Activated CD8-positive, alpha-beta memory T cell treated with anti-CD3 and anti-CD28 coated beads, Interleukin-2, amount 50 U/mL, for 4 hours (primary cell): ENCODE data around the gene LHFPL2.
A peak's percentile ranks its signal among the peaks of the same experiment; 100 is the strongest.

Experiments used
- DNase-seq: peaks from one replicate; pipeline ENCODE4 v3.0.0-alpha.2; 2020

The LHFPL2 gene

GRCh38 chr5:78515670-78516069 is 132.9 kb downstream of the LHFPL2 start:
- no peak for DNase-seq

GRCh38 chr5:78514427-78515330 is 133.9 kb downstream of the LHFPL2 start:
- no peak for DNase-seq

GRCh38 chr5:78513441-78513840 is 135.1 kb downstream of the LHFPL2 start:
- no peak for DNase-seq

DNA sequence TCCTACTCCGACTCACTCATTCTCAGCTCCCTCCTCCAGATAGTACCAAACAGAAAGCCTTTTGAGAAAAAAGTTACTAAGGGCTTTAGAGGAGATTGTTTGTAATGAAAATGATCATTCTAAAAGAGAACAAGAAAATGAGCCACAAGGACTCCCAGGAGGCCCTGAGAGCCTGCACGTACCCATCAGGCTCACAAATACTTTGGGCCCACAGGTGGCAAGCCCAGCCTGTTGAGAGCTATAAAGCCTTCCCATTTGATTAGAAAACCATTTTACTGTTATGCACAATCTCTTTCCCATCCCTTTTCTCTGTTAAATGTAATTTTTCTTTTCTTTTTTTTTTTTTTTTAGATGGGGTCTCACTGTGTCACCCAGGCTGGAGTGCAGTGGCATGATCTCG is 136.1 kb downstream of the LHFPL2 start:
- DNase-seq: no peak

- no peak for DNase-seq
These were observed 137.3 kb downstream of the LHFPL2 start for GRCh38 chr5:78511121-78511906.

- DNase-seq: peak; percentile 24
These were observed 138.4 kb downstream of the LHFPL2 start for GRCh38 chr5:78509884-78510769.

DNA sequence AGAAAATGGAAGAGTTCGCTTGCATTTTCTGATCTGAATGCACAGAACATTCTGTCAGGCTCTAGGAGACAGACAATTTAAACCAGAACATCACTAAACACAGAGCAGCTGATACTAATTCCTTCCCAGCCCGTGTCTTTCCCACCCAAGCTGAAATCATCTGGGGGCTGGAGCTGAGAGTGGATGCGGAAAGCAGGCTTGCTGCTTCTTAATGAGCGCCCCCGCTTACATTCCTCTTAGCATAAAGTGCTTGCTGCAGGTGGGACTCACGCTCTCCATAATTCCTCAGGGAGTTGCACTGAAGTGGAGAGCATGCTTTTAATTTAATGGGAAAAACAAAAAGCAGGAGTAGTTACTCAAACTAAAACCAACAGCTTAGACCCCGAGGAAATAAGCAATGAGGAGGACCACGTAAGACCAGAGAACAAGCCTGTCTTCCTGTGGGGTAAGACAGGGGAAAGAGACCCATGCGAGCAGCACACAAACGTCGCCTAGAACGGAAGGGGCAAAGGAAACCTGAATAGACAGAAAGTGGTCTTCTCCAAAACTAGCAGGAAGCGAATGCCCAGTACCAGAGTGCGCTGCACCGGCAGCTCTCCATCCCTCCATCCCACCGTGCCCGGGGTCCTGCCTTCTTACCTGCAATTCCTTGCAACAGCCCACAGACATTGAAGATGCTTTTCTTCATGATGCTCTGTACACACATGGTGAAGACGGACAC is 139.3 kb downstream of the LHFPL2 start:
- DNase-seq: no peak

- DNase-seq: no peak
These were observed 140.3 kb downstream of the LHFPL2 start for GRCh38 chr5:78508186-78508765.

GRCh38 chr5:78507531-78507930 is 141.0 kb downstream of the LHFPL2 start:
- no peak for DNase-seq

DNA sequence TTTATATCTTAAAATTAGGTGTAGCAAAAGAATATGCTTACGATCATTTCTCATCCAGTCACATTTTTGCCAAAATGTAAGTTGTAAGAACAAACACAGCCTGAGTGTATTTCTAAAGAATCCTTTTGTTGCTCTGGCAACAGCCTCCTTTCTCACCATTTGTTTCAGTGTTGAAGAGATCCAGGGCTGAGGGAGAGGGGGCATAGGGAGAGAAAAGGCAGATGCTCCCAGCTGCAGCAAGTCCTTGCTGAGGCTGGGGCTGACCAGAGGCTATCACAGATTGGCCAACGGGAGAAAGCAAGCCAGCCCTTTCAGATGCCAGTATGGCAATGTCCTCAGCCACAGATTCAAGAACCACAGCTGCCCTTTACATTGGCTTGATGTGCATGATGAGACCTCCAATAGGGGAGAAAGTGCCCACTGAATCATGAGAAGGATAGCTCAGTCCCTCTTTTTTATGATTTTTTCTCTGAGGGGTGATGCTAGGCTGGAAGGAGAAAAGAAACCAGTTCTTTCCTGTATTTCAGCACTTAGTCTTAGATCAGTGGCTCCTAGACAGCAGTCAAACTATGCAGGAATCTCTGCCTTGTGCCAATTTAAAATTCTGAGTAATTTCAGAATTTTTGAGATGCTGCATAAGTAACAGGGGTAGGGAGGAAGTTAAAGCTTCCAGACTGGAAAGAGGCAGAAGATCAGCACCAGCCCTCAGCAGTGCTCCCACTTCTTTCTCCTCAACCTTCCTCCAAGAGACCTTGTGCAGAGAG is 142.1 kb downstream of the LHFPL2 start:
- no peak for DNase-seq

DNA sequence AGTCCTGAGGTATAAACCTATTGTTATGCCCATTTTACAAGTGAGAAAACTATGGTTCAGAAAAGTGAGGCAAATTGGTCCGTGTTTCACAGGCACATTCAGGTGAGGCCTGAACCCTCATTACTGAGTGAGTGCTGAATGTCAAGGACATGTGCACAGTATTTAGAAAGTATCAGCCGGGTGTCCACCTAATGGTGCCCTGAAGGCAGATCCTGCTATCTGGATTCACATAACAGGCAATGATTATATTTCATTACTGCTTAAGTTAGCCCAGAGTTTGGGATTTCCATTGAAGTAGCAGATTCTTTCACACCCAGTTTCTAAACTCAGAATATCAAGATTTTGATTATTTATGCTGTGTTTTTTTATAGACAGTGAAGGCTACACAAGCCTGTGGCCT is 142.7 kb downstream of the LHFPL2 start:
- DNase-seq: no peak

- no peak for DNase-seq
These were observed 143.6 kb downstream of the LHFPL2 start for GRCh38 chr5:78504704-78505677.

DNA sequence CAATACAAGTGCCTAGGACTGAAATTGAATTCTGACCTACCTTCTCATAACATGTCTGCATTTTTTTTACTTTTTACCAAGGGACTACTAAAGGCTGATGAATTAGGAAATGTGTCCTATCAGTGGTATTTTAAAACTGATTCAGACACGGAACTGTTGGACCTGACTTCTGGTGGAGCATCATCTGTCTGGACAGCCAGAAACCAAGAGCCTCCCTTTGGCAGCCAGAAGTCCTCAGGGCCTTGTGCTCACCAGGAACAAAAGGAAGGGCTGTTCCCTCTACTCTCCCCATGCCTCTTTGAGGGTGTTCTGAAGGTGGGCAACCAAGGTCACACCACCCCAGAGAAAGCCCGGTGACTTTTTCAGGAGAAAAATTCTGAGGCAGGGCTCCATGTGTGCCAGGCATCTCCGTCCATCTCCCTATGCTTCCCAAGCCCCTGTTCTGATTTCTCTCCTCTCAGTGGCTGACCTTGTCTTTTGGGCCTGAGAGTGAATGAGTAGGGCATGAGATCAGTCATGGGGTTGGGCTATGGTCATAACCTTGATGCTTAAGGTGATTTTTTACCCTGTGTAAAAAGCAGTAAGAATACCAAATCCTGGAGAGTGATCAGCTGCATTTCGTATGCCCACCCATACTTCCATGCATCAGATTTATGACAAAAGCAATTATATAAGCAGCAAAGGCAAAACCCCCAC is 144.5 kb downstream of the LHFPL2 start:
- DNase-seq: no peak

- DNase-seq: no peak
These were observed 146.9 kb downstream of the LHFPL2 start for GRCh38 chr5:78501411-78502352.

DNA sequence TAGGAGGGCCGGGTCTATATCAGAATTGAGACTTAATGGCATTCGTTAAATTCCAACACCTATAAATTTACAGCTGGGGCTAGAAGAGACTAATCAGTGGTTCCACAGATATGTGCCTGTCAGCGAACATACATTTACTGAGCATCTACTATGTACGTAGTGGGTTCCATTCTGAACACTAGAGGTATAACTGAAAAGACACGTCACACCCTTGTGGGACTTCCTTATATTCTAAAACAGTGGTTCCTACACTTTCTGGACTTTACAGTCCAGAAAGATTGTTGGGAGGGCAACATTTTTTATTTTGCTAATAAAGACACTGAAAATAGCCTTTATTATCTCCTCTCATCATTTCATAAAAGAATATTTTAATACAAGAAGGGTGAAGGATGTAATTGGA is 147.7 kb downstream of the LHFPL2 start:
- no peak for DNase-seq

DNA sequence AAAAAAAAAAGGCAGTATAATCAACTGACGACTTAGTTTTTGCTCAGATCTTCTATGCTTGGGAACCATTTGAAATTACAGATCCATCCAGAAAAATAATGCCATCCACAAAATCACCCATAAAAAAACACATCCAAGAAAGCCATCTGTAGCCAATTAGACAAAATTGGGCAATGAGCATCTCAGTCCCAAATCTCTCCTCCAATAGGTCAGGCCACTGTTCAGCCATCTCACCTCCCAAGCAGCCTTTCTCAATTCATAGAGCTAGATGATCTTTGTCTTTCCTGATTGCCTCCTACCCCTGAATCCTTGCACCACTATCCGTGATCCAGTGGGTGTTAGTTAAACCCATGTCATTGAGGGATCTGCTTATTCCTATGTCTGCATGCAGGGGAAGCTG is 148.5 kb downstream of the LHFPL2 start:
- no peak for DNase-seq

DNA sequence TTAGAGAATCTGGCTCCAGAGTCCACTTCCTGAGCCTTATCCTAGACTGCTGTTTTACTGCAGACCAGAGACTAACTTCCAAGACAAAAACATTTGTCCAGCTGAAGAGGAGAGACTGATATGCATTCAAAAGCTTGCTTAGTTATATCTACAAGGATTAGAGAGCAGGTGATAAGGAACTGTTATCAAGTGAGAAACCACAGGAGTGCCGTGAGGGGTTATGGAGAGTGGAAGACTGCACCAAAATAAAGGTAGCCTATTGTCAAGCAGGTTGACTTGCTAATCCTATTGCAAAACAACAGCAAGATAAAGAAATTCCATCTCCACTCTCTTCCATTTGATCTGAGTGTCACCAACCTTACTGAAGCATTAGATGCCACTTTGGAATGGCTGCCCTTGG is 149.1 kb downstream of the LHFPL2 start:
- no peak for DNase-seq
